GM23338 (cell line): ENCODE measurements around the gene ANKRD66. TPM values are rescaled to one million over a fixed set of nuclear protein-coding genes. Genes with fewer than 3 reads are reported as not detected.

ENCODE experiments used
- ATAC-seq: fragments of 200-7000 bp; cut with Tn5 transposase; 3 replicates; pipeline ENCODE4 v1.9.1; 2020
- DNase-seq: peaks from one replicate; pipeline ENCODE4 v3.0.0-alpha.2; 2015; ENCODE audit warnings: low spot score
- H2AFZ ChIP-seq: fragments of 200-600 bp; sonication (generic); 2 replicates; pipeline ENCODE4 v1.8.0; 2016; ENCODE audit warnings: antibody characterized with exemption, mild to moderate bottlenecking, moderate library complexity
- H3F3A ChIP-seq: fragments of 200-600 bp; sonication (generic); replicated peaks from 2 replicates; pipeline ENCODE4 v1.8.0; 2017; ENCODE audit warnings: antibody characterized with exemption, mixed run types, low read depth
- H3K27ac ChIP-seq: fragments of 200-600 bp; sonication (generic); 2 replicates; pipeline ENCODE4 v1.6.1; 2016; ENCODE audit warnings: low read depth
- H3K27me3 ChIP-seq: fragments of 200-600 bp; sonication (generic); 2 replicates; pipeline ENCODE4 v1.8.0; 2016; ENCODE audit warnings: mild to moderate bottlenecking, mixed run types, moderate library complexity; ENCODE audit not compliant: insufficient read depth
- H3K36me3 ChIP-seq: fragments of 200-600 bp; sonication (generic); 2 replicates; pipeline ENCODE4 v1.8.0; 2016; ENCODE audit warnings: mild to moderate bottlenecking; ENCODE audit not compliant: insufficient read depth
- H3K4me1 ChIP-seq: fragments of 200-600 bp; sonication (generic); 2 replicates; pipeline ENCODE4 v1.8.0; 2016; ENCODE audit warnings: mild to moderate bottlenecking, moderate library complexity; ENCODE audit not compliant: insufficient read depth
- H3K4me2 ChIP-seq: fragments of 200-600 bp; sonication (generic); 2 replicates; pipeline ENCODE4 v1.7.1; 2017; ENCODE audit warnings: mixed run types
- H3K4me3 ChIP-seq: fragments of 200-600 bp; sonication (generic); 2 replicates; pipeline ENCODE4 v1.6.1; 2016; ENCODE audit warnings: mixed run types
- H3K79me2 ChIP-seq: fragments of 200-600 bp; sonication (generic); replicated peaks from 2 replicates; pipeline ENCODE4 v1.8.0; 2017; ENCODE audit warnings: mild to moderate bottlenecking; ENCODE audit not compliant: insufficient read depth
- H3K9me2 ChIP-seq: fragments of 200-600 bp; sonication (generic); 2 replicates; pipeline ENCODE4 v1.8.0; 2017; ENCODE audit not compliant: insufficient read depth
- H4K20me1 ChIP-seq: fragments of 200-600 bp; sonication (generic); replicated peaks from 2 replicates; pipeline ENCODE4 v1.8.0; 2017; ENCODE audit warnings: mild to moderate bottlenecking; ENCODE audit not compliant: insufficient read depth
- H3K27ac Mint-ChIP-seq: 2 replicates; pipeline ENCODE4 v1.8.0; 2020; ENCODE audit warnings: inconsistent platforms, mild to moderate bottlenecking, moderate library complexity, mixed read lengths
- H3K27me3 Mint-ChIP-seq: 3 replicates; pipeline ENCODE4 v1.8.0; 2022; ENCODE audit warnings: low read depth, mild to moderate bottlenecking, moderate library complexity, mixed read lengths, inconsistent platforms; ENCODE audit not compliant: insufficient read depth, poor library complexity
- H3K36me3 Mint-ChIP-seq: 3 replicates; pipeline ENCODE4 v1.8.0; 2021; ENCODE audit warnings: low read depth, mild to moderate bottlenecking, inconsistent platforms, moderate library complexity, mixed read lengths
- H3K4me1 Mint-ChIP-seq: 3 replicates; pipeline ENCODE4 v1.8.0; 2020; ENCODE audit warnings: mild to moderate bottlenecking, inconsistent platforms, mixed read lengths
- H3K4me3 Mint-ChIP-seq: 3 replicates; pipeline ENCODE4 v1.8.0; 2021; ENCODE audit warnings: moderate library complexity, mild to moderate bottlenecking, inconsistent platforms, mixed read lengths
- H3K9me3 Mint-ChIP-seq: 3 replicates; pipeline ENCODE4 v1.8.0; 2020; ENCODE audit warnings: moderate library complexity, mild to moderate bottlenecking, inconsistent platforms, mixed read lengths
- EZH2 ChIP-seq: fragments of 200-600 bp; sonication (generic); IDR thresholded peaks from one replicate; pipeline ENCODE4 v1.8.0; 2017; ENCODE audit warnings: antibody characterized with exemption, mild to moderate bottlenecking, low read depth; ENCODE audit not compliant: unreplicated experiment
- EZH2phosphoT487 ChIP-seq: fragments of 200-600 bp; sonication (generic); IDR thresholded peaks from one replicate; pipeline ENCODE4 v1.8.1; 2018; ENCODE audit warnings: antibody characterized with exemption; ENCODE audit not compliant: unreplicated experiment
- JUNB ChIP-seq: IDR thresholded peaks from one replicate; pipeline ENCODE4 v1.6.1; 2016; ENCODE audit warnings: antibody characterized with exemption; ENCODE audit not compliant: unreplicated experiment
- NANOG ChIP-seq: IDR thresholded peaks from 2 replicates; pipeline ENCODE4 v1.6.1; 2016; ENCODE audit warnings: antibody characterized with exemption, borderline replicate concordance
- POLR2AphosphoS5 ChIP-seq: IDR thresholded peaks from 2 replicates; pipeline ENCODE4 v1.6.1; 2016; ENCODE audit warnings: antibody characterized with exemption, low read depth
- ZNF114 ChIP-seq: fragments of 250-450 bp; sonication (Bioruptor Pico); IDR thresholded peaks from 2 replicates; pipeline ENCODE4 v1.5.0; 2020; ENCODE audit warnings: mild to moderate bottlenecking, moderate library complexity
- ZNF331 ChIP-seq: fragments of 250-450 bp; sonication (Bioruptor Pico); IDR thresholded peaks from 2 replicates; pipeline ENCODE4 v1.5.0; 2020; ENCODE audit warnings: low read depth, mild to moderate bottlenecking, moderate library complexity
- long read RNA-seq: library from polyadenylated mRNA; unstranded; transcript quantifications from one replicate; pipeline ENCODE4 v2.0.0, GENCODE V29; 2020; ENCODE audit not compliant: unreplicated experiment
- polyA plus RNA-seq: library from polyadenylated mRNA; unstranded; fragments of >200 nt; fragmentation: Nextera tagmentation; extraction: Ambion mirVana; gene quantifications from 2 replicates; pipeline ENCODE4 v1.2.1, GENCODE V29; 2016
- total RNA-seq: library from RNA; depleted of rRNA; stranded (reverse); fragments of >200 nt; shearing (Covaris generic); gene quantifications from 2 replicates; pipeline ENCODE4 v1.2.3, GENCODE V29; 2014; rRNA removed
- TF ChIP-seq, protein P1 (sequence below): fragments of 250-450 bp; sonication (Bioruptor Pico); IDR thresholded peaks from 2 replicates; pipeline ENCODE4 v1.5.0; 2020; ENCODE audit warnings: mild to moderate bottlenecking, moderate library complexity
- TF ChIP-seq, protein P2 (sequence below), 2 experiments: fragments of 200-600 bp in 1 of 2; sonication (generic) in 1 of 2; conservative IDR thresholded peaks; 2 replicates each; pipeline versions ENCODE4 v1.5.1 to v1.6.1; 2016 to 2017; ENCODE audit warnings: antibody characterized with exemption in 2 of 2, low read depth in 2 of 2, mild to moderate bottlenecking in 2 of 2, moderate library complexity in 1 of 2
- TF ChIP-seq, protein P3 (sequence below): IDR thresholded peaks from 2 replicates; pipeline ENCODE4 v1.6.1; 2016; ENCODE audit warnings: antibody characterized with exemption
- TF ChIP-seq, protein P4 (sequence below): IDR thresholded peaks from one replicate; pipeline ENCODE4 v1.6.1; 2018; ENCODE audit warnings: antibody characterized with exemption; ENCODE audit not compliant: unreplicated experiment

The ANKRD66 gene
- total RNA-seq = not detected in 2 replicates
- not detected in 2 replicates for polyA plus RNA-seq
- long read RNA-seq = 0 reads

DNA sequence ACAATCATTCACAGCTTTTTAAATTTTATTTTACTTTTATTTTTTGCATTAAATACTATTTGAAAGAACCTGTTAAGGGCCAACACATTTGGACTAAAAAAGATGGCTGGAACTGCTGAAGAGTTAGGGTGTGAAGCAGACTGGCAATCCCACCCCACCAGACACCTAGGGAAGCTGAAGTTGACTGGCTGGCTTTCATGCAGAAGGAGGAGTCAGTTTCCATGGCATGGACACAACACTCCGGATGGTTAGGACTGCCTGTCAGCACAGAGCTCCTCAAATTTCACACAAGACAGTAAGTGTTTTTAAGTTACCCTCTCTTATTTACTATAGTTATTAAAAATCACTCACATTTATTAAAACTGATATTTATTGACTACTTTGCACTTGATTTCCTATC is at the start of gene ANKRD66:
TSS of gene ANKRD66 (plus strand) at position 238 of the 400 bp plus-strand sequence. CDS start 5,016 bp downstream, outside the sequence.
- no peak within 1 kb of the TSS for H3K27ac ChIP-seq
- Mint-ChIP-seq H3K36me3 (no peaks in the 10 kb centered on the region), H3K27ac (no peak within 1 kb of the TSS), H3K4me1 (peaks cover 17% of the 10 kb centered on the region), H3K27me3 (peaks cover 1% of the 10 kb centered on the region), H3K9me3 (no peaks in the 10 kb centered on the region), H3K4me3 (no peak within 1 kb of the TSS)
- no peaks in the 10 kb centered on the region for H4K20me1 ChIP-seq
- no peaks in the 10 kb centered on the region for H3F3A ChIP-seq
- H3K4me1 ChIP-seq = peaks cover 11% of the 10 kb centered on the region
- H3K9me2 ChIP-seq = peaks cover 32% of the 10 kb centered on the region
- no peak within 1 kb of the TSS for H2AFZ ChIP-seq
- no peak for ATAC-seq
- no peak for TF ChIP-seq EZH2
- TF ChIP-seq EZH2phosphoT487 = no peak
- TF ChIP-seq, protein P1, sequence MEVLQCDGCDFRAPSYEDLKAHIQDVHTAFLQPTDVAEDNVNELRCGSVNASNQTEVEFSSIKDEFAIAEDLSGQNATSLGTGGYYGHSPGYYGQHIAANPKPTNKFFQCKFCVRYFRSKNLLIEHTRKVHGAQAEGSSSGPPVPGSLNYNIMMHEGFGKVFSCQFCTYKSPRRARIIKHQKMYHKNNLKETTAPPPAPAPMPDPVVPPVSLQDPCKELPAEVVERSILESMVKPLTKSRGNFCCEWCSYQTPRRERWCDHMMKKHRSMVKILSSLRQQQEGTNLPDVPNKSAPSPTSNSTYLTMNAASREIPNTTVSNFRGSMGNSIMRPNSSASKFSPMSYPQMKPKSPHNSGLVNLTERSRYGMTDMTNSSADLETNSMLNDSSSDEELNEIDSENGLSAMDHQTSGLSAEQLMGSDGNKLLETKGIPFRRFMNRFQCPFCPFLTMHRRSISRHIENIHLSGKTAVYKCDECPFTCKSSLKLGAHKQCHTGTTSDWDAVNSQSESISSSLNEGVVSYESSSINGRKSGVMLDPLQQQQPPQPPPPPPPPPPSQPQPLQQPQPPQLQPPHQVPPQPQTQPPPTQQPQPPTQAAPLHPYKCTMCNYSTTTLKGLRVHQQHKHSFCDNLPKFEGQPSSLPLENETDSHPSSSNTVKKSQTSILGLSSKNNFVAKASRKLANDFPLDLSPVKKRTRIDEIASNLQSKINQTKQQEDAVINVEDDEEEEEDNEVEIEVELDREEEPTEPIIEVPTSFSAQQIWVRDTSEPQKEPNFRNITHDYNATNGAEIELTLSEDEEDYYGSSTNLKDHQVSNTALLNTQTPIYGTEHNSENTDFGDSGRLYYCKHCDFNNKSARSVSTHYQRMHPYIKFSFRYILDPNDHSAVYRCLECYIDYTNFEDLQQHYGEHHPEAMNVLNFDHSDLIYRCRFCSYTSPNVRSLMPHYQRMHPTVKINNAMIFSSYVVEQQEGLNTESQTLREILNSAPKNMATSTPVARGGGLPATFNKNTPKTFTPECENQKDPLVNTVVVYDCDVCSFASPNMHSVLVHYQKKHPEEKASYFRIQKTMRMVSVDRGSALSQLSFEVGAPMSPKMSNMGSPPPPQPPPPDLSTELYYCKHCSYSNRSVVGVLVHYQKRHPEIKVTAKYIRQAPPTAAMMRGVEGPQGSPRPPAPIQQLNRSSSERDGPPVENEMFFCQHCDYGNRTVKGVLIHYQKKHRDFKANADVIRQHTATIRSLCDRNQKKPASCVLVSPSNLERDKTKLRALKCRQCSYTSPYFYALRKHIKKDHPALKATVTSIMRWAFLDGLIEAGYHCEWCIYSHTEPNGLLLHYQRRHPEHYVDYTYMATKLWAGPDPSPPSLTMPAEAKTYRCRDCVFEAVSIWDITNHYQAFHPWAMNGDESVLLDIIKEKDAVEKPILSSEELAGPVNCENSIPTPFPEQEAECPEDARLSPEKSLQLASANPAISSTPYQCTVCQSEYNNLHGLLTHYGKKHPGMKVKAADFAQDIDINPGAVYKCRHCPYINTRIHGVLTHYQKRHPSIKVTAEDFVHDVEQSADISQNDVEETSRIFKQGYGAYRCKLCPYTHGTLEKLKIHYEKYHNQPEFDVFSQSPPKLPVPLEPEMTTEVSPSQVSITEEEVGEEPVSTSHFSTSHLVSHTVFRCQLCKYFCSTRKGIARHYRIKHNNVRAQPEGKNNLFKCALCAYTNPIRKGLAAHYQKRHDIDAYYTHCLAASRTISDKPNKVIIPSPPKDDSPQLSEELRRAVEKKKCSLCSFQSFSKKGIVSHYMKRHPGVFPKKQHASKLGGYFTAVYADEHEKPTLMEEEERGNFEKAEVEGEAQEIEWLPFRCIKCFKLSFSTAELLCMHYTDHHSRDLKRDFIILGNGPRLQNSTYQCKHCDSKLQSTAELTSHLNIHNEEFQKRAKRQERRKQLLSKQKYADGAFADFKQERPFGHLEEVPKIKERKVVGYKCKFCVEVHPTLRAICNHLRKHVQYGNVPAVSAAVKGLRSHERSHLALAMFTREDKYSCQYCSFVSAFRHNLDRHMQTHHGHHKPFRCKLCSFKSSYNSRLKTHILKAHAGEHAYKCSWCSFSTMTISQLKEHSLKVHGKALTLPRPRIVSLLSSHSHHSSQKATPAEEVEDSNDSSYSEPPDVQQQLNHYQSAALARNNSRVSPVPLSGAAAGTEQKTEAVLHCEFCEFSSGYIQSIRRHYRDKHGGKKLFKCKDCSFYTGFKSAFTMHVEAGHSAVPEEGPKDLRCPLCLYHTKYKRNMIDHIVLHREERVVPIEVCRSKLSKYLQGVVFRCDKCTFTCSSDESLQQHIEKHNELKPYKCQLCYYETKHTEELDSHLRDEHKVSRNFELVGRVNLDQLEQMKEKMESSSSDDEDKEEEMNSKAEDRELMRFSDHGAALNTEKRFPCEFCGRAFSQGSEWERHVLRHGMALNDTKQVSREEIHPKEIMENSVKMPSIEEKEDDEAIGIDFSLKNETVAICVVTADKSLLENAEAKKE (CRISPR knock-in tag) = no peak
- TF ChIP-seq, protein P2, sequence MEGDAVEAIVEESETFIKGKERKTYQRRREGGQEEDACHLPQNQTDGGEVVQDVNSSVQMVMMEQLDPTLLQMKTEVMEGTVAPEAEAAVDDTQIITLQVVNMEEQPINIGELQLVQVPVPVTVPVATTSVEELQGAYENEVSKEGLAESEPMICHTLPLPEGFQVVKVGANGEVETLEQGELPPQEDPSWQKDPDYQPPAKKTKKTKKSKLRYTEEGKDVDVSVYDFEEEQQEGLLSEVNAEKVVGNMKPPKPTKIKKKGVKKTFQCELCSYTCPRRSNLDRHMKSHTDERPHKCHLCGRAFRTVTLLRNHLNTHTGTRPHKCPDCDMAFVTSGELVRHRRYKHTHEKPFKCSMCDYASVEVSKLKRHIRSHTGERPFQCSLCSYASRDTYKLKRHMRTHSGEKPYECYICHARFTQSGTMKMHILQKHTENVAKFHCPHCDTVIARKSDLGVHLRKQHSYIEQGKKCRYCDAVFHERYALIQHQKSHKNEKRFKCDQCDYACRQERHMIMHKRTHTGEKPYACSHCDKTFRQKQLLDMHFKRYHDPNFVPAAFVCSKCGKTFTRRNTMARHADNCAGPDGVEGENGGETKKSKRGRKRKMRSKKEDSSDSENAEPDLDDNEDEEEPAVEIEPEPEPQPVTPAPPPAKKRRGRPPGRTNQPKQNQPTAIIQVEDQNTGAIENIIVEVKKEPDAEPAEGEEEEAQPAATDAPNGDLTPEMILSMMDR (conservative IDR thresholded peaks at IDR 0.05; ENCODE audit: low read depth in 2 of 2) = no peak
- no peak for TF ChIP-seq NANOG
- no peak for TF ChIP-seq ZNF331 (CRISPR knock-in tag)
- no peak for TF ChIP-seq POLR2AphosphoS5
- no peak for TF ChIP-seq ZNF114 (CRISPR knock-in tag)
- TF ChIP-seq, protein P3, sequence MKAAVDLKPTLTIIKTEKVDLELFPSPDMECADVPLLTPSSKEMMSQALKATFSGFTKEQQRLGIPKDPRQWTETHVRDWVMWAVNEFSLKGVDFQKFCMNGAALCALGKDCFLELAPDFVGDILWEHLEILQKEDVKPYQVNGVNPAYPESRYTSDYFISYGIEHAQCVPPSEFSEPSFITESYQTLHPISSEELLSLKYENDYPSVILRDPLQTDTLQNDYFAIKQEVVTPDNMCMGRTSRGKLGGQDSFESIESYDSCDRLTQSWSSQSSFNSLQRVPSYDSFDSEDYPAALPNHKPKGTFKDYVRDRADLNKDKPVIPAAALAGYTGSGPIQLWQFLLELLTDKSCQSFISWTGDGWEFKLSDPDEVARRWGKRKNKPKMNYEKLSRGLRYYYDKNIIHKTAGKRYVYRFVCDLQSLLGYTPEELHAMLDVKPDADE = no peak
- no peak for TF ChIP-seq JUNB
- TF ChIP-seq, protein P4, sequence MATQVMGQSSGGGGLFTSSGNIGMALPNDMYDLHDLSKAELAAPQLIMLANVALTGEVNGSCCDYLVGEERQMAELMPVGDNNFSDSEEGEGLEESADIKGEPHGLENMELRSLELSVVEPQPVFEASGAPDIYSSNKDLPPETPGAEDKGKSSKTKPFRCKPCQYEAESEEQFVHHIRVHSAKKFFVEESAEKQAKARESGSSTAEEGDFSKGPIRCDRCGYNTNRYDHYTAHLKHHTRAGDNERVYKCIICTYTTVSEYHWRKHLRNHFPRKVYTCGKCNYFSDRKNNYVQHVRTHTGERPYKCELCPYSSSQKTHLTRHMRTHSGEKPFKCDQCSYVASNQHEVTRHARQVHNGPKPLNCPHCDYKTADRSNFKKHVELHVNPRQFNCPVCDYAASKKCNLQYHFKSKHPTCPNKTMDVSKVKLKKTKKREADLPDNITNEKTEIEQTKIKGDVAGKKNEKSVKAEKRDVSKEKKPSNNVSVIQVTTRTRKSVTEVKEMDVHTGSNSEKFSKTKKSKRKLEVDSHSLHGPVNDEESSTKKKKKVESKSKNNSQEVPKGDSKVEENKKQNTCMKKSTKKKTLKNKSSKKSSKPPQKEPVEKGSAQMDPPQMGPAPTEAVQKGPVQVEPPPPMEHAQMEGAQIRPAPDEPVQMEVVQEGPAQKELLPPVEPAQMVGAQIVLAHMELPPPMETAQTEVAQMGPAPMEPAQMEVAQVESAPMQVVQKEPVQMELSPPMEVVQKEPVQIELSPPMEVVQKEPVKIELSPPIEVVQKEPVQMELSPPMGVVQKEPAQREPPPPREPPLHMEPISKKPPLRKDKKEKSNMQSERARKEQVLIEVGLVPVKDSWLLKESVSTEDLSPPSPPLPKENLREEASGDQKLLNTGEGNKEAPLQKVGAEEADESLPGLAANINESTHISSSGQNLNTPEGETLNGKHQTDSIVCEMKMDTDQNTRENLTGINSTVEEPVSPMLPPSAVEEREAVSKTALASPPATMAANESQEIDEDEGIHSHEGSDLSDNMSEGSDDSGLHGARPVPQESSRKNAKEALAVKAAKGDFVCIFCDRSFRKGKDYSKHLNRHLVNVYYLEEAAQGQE = no peak
- H3K4me3 ChIP-seq = no peak within 1 kb of the TSS
- H3K36me3 ChIP-seq = no peaks in the 10 kb centered on the region
- DNase-seq = no peak
- no peaks in the 10 kb centered on the region for H3K27me3 ChIP-seq
- H3K4me2 ChIP-seq = no peak within 1 kb of the TSS
- H3K79me2 ChIP-seq = no peaks in the 10 kb centered on the region
